SU-DHL-6 (cell line): ENCODE results near the gene SSX1.
"Not testable (repeated sequence)": the region's sequence is repeated elsewhere in the genome, so short reads cannot be mapped to it uniquely, and the experiment has no call there.

Experiments
- H2AFZ ChIP-seq: fragments of 200-600 bp; sonication (generic); 2 replicates; pipeline ENCODE4 v1.6.1; 2014; ENCODE audit warnings: low read depth, mild to moderate bottlenecking, moderate library complexity, mixed read lengths, antibody characterized with exemption, low read length; ENCODE audit not compliant: severe bottlenecking
- H3F3A ChIP-seq: fragments of 200-600 bp; shearing (Covaris generic); 2 replicates; pipeline ENCODE4 v1.6.0; 2016; ENCODE audit warnings: antibody characterized with exemption, mild to moderate bottlenecking; ENCODE audit not compliant: insufficient read depth
- H3K27ac ChIP-seq: fragments of 200-600 bp; sonication (generic); 2 replicates; pipeline ENCODE4 v1.5.1; 2016; ENCODE audit warnings: low read depth, mild to moderate bottlenecking, low read length, moderate library complexity, mixed read lengths
- H3K27me3 ChIP-seq: fragments of 200-600 bp; sonication (generic), shearing (Covaris generic); 2 replicates; pipeline ENCODE4 v1.6.0; 2014; ENCODE audit warnings: mild to moderate bottlenecking, low read length
- H3K36me3 ChIP-seq: fragments of 200-600 bp; sonication (generic); 2 replicates; pipeline ENCODE4 v1.6.1; 2014; ENCODE audit warnings: mild to moderate bottlenecking, low read length, mixed read lengths
- H3K4me2 ChIP-seq: fragments of 300-600, 200-600 bp; shearing (Covaris generic), sonication (generic); 2 replicates; pipeline ENCODE4 v1.6.0; 2014; ENCODE audit warnings: low read length, low read depth, mild to moderate bottlenecking; ENCODE audit not compliant: poor library complexity, severe bottlenecking
- H3K4me3 ChIP-seq: fragments of 200-600 bp; sonication (generic); 2 replicates; pipeline ENCODE4 v1.5.1; 2014; ENCODE audit warnings: antibody characterized with exemption, low read length, mild to moderate bottlenecking, mixed read lengths; ENCODE audit not compliant: insufficient read depth, poor library complexity, severe bottlenecking
- H3K79me2 ChIP-seq: fragments of 200-600 bp; sonication (generic); 2 replicates; pipeline ENCODE4 v1.6.1; 2014; ENCODE audit warnings: mild to moderate bottlenecking, low read length, moderate library complexity; ENCODE audit not compliant: insufficient read depth
- H3K9ac ChIP-seq: fragments of 200-600 bp; sonication (generic); 2 replicates; pipeline ENCODE4 v1.7.0; 2014; ENCODE audit warnings: mild to moderate bottlenecking, low read length
- H3K9me2 ChIP-seq: fragments of 200-600 bp; sonication (generic); replicated peaks from 2 replicates; pipeline ENCODE4 v1.6.1; 2014; ENCODE audit warnings: low read length; ENCODE audit not compliant: insufficient read depth
- H3K9me3 ChIP-seq: fragments of 200-600 bp; sonication (generic); 2 replicates; pipeline ENCODE4 v1.6.1; 2014; ENCODE audit warnings: low read length, mixed read lengths; ENCODE audit not compliant: insufficient read depth
- H4K20me1 ChIP-seq: fragments of 200-600 bp; sonication (generic); 2 replicates; pipeline ENCODE4 v1.6.1; 2014; ENCODE audit warnings: low read depth, mild to moderate bottlenecking, antibody characterized with exemption, low read length, moderate library complexity, mixed read lengths
- EZH2phosphoT487 ChIP-seq: fragments of 200-600 bp; sonication (generic), shearing (Covaris generic); conservative IDR thresholded peaks from 2 replicates; pipeline ENCODE4 v1.6.1; 2018; ENCODE audit warnings: mild to moderate bottlenecking, antibody characterized with exemption, low read length, moderate library complexity, mixed read lengths
- TF ChIP-seq, protein P1 (sequence below): fragments of 200-600 bp; sonication (generic); IDR thresholded peaks from one replicate; pipeline ENCODE4 v1.5.1; 2017; ENCODE audit warnings: antibody characterized with exemption, mild to moderate bottlenecking, low read length, moderate library complexity; ENCODE audit not compliant: insufficient read depth, poor library complexity, severe bottlenecking

SSX1 gene, protein sequence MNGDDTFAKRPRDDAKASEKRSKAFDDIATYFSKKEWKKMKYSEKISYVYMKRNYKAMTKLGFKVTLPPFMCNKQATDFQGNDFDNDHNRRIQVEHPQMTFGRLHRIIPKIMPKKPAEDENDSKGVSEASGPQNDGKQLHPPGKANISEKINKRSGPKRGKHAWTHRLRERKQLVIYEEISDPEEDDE

DNA sequence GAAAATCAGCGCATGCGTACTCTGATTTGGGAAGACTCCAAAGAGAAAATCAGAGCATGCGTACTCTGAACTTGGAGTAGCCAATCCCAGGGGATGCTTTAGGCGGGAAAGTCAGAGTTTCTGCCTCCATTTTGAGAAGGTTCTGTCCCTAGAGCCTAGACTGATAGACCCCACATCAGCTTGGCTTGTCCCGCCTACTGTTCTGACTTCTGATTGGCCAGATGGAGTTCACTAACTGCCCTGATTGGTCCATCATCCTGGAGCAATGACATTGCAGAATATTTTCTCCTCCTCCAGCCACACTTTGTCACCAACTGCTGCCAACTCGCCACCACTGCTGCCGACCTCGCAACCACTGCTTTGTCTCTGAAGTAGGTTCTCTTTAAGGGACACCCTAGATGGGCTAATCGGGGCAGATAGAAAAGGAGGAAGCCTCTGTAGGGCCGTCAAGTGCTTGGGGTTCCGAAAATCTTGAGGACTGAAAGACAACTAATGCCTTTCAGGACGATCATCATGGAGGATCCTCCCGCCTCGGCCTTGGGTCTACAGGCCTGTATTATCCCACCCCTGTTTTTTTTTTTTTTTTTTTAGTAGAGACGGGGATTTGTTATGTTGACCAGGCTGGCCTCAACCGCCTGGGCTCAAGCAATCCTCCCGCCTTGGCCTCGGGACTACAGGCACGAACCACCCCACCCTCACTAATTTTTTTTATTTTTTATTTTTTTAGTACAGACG is at the start of gene SSX1:
TSS of gene SSX1 (plus strand) at position 331 of the 735 bp plus-strand sequence. CDS start 1,850 bp downstream, outside the sequence.
- not testable (repeated sequence) for H3K9me3 ChIP-seq, H3K27ac ChIP-seq

DNA sequence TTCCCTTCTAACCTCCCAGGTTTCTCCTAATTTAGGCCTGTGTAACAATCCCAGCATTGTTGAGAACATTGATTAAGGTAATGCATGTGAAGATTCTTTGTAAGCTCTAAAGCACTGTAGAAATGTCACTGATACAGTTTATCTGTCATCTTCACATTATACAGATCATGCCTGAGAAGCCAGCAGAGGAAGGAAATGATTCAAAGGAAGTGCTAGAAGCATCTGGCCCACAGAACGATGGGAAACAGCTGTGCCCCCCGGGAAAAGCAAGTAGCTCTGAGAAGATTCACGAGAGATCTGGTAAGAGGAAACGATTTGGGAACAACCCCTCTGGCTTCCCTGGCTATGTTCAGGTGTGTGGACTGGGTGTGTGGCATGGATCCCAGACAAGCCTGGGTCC is 40.9 kb upstream of the SSX1 start:
- not testable (repeated sequence) for H3K36me3 ChIP-seq, H3K9me2 ChIP-seq, H3K9me3 ChIP-seq, H3K4me3 ChIP-seq, H3K4me2 ChIP-seq, H2AFZ ChIP-seq, H4K20me1 ChIP-seq, H3F3A ChIP-seq, H3K9ac ChIP-seq, H3K27ac ChIP-seq, H3K79me2 ChIP-seq, H3K27me3 ChIP-seq

More for the DNA sequence above, at the start of gene SSX1:
- not testable (repeated sequence) for H3K9me2 ChIP-seq, H4K20me1 ChIP-seq, H3K27me3 ChIP-seq, H3F3A ChIP-seq, H3K79me2 ChIP-seq, H3K4me3 ChIP-seq, H3K36me3 ChIP-seq, H3K9ac ChIP-seq, H2AFZ ChIP-seq, H3K4me2 ChIP-seq

DNA sequence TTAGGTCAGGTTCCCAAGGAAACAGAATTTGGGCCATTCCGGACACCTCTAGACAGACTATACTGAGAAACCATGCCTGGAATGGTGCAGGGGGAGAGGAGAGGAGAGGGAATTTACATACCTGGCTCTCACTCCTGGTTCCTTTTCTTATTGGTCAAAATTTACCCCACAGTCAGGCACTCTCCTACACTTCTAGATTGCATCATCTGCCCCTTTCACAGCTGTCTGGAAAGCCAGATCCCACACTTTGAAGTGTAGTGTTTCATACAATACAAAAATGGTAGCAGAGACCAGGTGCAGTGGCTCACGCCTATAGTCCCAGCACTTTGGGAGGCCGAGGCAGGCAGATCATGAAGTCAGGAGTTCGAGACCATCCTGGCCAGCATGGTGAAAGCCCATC is 31.0 kb upstream of the SSX1 start:
- not testable (repeated sequence) for H3K9ac ChIP-seq, H3K9me3 ChIP-seq, H3K4me2 ChIP-seq, H3K4me3 ChIP-seq, H3K27me3 ChIP-seq, H4K20me1 ChIP-seq, H2AFZ ChIP-seq, H3K79me2 ChIP-seq, H3K9me2 ChIP-seq, H3K36me3 ChIP-seq, H3F3A ChIP-seq, H3K27ac ChIP-seq

DNA sequence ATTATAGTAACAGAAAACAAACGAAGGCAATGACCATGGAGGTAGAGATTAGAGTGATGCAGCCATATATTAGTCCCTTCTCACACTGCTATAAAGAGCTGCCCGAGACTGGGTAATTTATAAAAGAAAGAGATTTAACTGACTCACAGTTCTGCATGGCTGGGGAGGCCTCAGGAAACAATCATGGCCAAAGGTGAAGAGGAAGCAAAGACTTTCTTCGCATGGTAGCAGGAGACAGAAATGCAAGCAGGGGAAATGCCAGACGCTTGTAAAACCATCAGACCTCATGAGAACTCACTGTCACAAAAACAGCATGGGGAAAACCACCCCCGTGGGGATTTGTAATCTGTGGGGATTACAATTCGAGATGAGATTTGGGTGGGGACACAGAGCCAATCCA is 2.2 kb upstream of the SSX1 start:
- not testable (repeated sequence) for H2AFZ ChIP-seq, H3K27me3 ChIP-seq, H3K9ac ChIP-seq, H3K4me3 ChIP-seq, H3K27ac ChIP-seq, H3F3A ChIP-seq, H3K4me2 ChIP-seq, H3K9me2 ChIP-seq, H3K36me3 ChIP-seq, H3K79me2 ChIP-seq, H4K20me1 ChIP-seq, H3K9me3 ChIP-seq

DNA sequence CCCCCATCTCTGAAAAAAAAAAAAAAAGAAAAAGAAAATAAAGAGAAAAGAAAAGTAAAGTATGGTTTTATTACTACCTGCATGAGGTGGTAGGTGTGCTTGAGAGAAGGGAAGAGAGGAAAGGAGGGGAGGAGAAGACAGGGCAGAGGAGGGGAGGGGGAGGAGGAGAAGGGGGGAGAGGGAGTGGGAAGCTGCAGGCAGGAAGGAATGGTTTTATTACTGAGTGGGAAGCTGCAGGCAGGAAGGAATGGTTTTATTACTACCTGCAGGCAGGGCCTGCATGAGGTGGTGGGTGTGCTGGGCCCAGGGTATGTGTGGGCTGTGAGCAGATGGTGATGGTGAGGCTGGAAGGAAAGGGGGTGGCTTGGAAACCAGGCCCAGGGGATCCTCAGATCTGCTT is 19.2 kb downstream of the SSX1 start:
- not testable (repeated sequence) for H3K36me3 ChIP-seq, H3F3A ChIP-seq, H3K27me3 ChIP-seq, H3K9ac ChIP-seq, H3K27ac ChIP-seq, H3K4me2 ChIP-seq, H3K4me3 ChIP-seq, H3K79me2 ChIP-seq, H4K20me1 ChIP-seq, H2AFZ ChIP-seq, H3K9me3 ChIP-seq, H3K9me2 ChIP-seq

DNA sequence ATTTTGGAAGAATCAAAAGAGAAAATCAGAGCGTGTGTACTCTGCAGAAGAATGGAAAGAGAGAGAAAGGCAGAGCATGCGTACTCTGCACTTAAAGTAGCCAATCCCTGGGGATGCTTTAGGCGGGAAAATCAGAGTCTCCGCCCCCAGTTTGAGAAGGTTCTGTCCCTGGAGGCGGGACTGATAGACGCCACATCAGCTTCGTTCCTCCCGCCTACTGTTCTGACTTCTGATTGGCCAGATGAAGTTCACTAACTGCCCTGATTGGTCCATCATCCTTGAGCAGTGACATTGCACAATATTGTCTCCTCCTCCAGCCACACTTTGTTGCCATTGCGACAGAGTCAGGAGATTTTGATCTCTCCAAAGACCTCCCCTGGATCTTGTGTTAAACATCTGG is 23.8 kb downstream of the SSX1 start:
- no peaks in the 10 kb centered on the region for H4K20me1 ChIP-seq
- H3K36me3 ChIP-seq, result no peaks in the 10 kb centered on the region
- no peak overlapping the region for H2AFZ ChIP-seq
- no peak overlapping the region for H3K4me3 ChIP-seq
- H3K9ac ChIP-seq, result no peak overlapping the region
- no peaks in the 10 kb centered on the region for H3F3A ChIP-seq
- H3K27ac ChIP-seq, result no peak overlapping the region
- H3K4me2 ChIP-seq, result no peak overlapping the region
- H3K9me3 ChIP-seq, result no peaks in the 10 kb centered on the region
- no peak for TF ChIP-seq EZH2phosphoT487
- TF ChIP-seq, protein P1, sequence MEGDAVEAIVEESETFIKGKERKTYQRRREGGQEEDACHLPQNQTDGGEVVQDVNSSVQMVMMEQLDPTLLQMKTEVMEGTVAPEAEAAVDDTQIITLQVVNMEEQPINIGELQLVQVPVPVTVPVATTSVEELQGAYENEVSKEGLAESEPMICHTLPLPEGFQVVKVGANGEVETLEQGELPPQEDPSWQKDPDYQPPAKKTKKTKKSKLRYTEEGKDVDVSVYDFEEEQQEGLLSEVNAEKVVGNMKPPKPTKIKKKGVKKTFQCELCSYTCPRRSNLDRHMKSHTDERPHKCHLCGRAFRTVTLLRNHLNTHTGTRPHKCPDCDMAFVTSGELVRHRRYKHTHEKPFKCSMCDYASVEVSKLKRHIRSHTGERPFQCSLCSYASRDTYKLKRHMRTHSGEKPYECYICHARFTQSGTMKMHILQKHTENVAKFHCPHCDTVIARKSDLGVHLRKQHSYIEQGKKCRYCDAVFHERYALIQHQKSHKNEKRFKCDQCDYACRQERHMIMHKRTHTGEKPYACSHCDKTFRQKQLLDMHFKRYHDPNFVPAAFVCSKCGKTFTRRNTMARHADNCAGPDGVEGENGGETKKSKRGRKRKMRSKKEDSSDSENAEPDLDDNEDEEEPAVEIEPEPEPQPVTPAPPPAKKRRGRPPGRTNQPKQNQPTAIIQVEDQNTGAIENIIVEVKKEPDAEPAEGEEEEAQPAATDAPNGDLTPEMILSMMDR, result no peak
- H3K9me2 ChIP-seq, result no peaks in the 10 kb centered on the region
- H3K79me2 ChIP-seq, result no peaks in the 10 kb centered on the region
- H3K27me3 ChIP-seq, result no peaks in the 10 kb centered on the region

DNA sequence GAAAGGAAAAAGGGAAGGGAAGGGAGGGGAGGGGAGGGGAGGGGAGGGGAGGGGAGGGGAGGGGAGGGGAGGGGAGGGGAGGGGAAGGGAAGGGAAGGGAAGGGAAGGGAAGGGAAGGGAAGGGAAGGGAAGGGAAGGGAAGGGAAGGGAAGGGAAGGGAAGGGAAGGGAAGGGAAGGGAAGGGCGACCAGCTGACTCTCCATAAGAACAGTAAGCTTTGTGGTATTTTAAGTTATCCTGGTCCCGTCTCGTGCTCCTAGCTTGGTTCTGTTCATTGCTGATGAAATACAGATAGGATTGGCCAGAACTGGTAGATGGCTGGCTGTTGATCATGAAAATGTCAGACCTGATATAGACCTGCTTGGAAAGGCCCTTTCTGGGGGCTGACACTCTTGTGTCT is 25.5 kb downstream of the SSX1 start:
- H3K27ac ChIP-seq, H3K27me3 ChIP-seq, H4K20me1 ChIP-seq, H3K36me3 ChIP-seq, H3K4me2 ChIP-seq, H3K9me2 ChIP-seq, H3K9me3 ChIP-seq, H3K4me3 ChIP-seq, H3K9ac ChIP-seq, H3F3A ChIP-seq, H2AFZ ChIP-seq, H3K79me2 ChIP-seq: not testable (repeated sequence)
